ENCODE data around the gene OR52A1. TPM values are rescaled to one million over a fixed set of nuclear protein-coding genes. Genes with fewer than 3 reads are reported as not detected.
"Not testable (repeated sequence)": the region's sequence is repeated elsewhere in the genome, so short reads cannot be mapped to it uniquely, and the experiment has no call there.

The OR52A1 gene
- polyA plus RNA-seq (ENCODE audit: insufficient read length in 10 of 10) = under 1 TPM in 4 of 10 donors, not detected in 6; 0.03 to 0.05 (median 0.03) TPM
- long read RNA-seq, donor 1 = 0 reads
- long read RNA-seq, donor 2 = 0 reads
- long read RNA-seq, donor 3 = 0 reads
- long read RNA-seq, donor 4 = 0 reads
- long read RNA-seq, donor 5 = 0 reads
- long read RNA-seq, donor 6 = 0 reads
- long read RNA-seq, donor 7 = 0 reads
- long read RNA-seq, donor 8 = 0 reads
- long read RNA-seq, donor 9 = 0 reads

DNA sequence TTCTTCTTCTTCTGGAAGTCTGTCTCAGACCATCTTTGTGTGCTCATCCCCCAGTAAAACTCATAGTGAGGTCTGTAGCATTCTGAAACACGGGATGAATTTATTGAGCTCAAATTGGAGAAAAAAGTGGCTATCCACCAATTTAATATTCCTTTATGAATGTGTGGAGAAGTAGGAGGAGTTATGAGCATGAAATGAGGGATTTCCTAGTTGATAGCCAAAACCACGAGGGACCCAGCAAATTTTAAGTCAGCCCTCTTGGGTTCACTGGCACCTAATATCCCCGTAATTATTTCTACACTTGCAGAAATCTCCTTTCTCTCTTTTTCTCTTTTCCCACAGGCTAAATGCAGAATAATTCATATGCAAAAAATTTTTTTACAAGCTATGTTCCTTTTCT is at the start of gene OR52A1:
OR52A1 (minus strand) TSS at position 101 of the 400 bp plus-strand sequence. CDS start 2,388 bp downstream, outside the sequence.
- no peak for DNase-seq

DNA sequence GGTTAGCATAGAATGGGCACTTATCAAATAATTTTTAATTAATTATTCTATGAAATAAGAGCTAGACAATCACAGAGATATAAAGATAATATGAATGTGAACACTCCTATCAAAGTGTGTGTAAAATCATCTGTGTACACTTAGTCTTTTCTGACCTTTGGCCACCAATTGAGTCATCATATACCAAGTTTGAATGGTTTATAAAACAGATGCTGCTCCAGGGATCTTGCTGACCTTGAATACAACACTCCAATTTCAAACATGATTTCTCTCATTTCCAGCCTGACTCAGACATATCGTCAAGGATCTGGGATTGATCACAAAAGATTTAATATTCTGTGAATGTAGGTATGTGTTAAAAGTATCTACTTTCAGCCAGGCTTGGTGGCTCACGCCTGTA is 48.8 kb upstream of the OR52A1 start:
- no peak for DNase-seq

DNA sequence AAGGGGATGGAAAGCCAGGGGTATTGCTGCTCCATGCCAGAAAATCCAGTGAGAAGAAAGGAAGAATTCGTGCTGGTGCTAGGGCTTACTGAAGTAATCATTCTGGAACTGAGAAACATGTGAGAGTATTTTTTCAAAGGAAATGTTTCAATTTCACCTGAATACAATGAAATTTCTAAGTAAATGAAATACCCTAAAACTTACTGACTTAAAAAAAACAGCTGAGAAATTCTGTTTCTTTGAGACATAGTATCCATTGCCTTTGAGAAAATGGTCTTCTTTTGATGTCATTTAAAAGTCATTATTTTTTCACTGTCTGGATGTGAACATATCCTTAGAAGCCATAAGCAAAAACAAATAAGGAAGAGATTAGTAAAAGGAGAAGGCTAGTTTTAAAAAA is 46.0 kb upstream of the OR52A1 start, which contains the start of gene OR51V1:
OR51V1 (minus strand) TSS at position 101 of the 400 bp plus-strand sequence; CDS start at position 101, 0 bp downstream.
- no peak for DNase-seq

DNA sequence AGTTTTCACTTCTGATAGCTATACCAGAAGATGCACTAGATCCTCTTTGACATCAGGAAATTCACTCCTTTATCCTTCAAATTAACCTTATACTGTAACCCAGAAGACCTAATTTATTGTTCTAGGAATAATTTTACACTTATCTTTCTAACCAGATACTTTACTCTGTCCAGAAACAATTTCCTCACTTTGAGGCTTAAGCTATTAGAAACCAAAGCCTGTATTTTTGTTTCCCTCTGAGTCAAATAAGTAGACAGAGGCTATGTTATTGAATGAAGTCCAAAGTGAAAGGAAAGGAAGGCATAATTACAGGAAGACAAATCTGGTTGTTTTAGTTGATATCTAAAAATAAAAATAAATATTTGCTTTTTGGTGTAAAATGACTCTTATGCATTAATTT is 43.7 kb upstream of the OR52A1 start:
- DNase-seq = no peak

DNA sequence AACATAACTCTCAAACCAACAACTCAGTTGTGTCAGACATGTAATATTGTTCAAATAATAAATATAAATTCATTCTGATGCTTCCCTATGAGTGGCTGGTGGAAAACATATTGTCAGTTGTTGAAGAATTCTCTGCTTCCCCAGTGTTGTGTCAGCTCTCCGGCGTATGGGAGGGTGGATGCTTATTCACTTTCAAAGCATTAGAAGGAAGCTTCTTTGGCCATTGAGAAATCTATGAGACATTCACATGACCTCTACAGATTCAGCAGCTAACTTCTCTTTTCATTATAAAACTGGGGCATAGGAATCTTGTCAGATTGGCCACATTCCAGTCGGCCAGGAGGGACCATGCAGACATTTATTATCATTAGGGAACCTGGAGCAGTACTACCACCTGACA is 43.0 kb upstream of the OR52A1 start:
- DNase-seq = no peak

DNA sequence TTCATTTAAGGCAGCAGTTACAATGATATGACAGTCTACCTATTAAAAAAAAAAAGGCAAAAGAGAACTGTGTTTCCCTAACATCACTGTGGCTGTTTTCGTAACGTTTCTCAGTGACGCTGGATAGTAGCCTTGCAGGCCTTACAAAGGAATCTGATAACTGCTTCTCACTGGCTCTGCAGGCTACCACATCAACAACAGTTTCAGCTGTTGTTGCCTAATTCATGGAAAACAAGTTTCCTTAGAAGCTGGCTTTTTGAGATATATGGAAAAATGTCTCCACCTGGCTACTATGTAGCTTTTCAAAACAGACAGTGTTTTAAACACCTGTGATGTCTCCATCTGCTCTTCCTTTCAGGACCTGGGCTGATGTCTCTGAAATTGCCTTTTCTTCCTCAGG is 42.2 kb upstream of the OR52A1 start:
- DNase-seq = no peak

DNA sequence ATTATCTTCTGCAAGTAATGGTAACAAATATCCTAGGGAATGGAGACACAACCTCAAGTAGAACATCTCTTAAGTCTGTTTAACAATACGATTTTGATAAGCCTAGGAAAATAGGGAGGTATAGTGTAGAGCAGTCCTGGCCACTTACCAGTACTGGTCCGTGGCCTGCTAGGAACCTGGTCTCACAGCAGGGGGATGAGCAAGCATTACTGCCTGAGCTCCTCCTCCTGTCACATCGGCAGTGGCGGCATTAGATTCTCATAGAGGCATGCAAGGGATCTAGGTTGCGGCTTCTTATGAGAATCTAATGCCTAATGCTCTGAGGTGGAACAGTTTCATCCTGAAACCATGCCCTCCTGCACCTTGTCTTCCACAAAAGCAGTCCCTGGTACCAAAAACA is 41.5 kb upstream of the OR52A1 start:
- no peak for DNase-seq

DNA sequence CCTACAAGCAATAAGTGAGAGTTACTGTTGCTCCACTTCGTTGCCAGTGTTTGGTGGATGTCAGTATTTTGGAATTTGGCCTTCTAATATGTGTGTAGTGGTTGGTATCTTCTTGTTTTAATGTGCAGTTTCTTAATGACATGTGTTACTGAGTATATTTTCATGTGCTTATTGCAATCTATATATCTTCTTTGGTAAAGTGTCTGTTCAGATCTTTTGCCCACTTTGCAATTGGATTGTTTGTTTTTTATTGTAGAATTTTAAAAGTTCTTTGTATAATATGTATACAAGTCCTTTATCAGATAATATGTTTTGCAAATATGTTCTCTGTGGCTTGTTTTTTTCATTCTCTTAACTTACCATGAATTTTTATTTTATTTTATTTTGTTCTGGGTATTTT is 38.2 kb upstream of the OR52A1 start:
- DNase-seq = no peak

DNA sequence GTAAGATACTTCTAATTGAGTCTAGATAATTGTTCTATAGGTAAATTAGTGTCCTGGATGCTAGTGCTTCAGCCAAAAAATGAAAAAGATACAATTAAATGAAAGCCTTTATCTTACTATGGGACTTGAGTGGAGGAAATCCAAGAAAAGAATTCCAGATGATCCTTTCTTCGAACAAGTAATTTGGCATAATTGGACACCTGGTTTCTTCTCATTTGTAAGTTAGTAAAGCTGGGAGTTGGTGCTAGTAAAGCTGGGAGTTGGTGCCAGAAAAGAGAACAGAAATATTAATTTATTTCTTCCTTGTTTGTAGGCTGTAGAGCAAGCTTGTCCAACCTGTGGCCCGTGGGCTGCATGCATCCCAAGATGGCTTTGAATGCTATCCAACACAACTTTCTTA is 33.6 kb upstream of the OR52A1 start:
- no peak for DNase-seq

DNA sequence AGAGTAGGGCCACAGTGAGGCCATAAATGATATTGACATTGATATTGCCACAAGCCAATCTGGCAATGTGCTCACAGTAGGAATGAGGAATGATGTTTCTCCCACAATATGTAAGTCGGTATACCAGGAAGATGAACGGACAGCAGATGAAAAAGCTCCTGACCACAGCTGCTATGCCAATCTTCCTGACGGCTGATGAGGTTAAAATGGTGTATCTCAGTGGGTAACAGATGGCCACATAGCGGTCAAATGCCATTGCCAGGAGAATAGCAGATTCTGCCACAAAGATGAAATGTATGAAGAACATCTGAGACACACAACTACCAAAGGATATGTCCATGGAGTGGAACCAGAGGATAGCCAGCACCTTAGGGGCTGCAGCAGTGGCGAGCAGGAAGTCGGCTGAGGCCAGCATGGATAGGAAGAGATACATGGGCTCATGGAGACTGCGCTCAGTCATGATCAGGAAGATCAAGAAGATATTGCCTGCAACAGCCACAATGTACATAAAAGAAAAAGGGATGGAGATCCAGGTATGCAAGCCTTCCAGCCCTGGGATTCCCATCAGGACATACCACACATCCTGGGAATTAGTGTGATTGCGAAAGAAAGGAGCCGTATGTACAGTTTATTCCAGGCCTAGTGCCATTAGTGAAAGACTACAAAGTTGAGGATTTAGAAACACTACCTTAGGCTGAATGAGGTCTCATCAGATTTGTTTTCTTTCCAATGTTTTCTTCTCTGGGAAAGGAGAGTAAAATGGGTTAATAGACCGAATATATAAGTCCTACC is 23.7 kb upstream of the OR52A1 start:
- no peak for DNase-seq

DNA sequence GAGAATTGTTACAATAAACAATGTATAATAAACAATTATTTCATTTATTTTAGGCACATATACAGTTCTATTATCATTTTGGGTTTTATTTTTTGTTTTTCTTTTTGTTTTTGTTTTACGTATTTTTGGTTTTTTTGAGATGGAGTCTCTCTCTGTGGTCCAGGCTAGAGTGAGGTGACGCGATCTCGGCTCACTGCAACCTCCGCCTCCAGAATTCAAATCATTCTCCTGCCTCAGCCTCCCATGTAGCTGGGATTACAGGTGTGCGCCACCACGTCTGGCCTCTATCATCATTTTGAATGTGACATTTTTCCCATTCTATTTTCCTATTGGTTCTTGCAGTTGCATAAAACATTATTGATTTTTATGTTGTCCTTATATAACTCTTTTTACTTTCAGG is 20.4 kb upstream of the OR52A1 start:
- no peak for DNase-seq

DNA sequence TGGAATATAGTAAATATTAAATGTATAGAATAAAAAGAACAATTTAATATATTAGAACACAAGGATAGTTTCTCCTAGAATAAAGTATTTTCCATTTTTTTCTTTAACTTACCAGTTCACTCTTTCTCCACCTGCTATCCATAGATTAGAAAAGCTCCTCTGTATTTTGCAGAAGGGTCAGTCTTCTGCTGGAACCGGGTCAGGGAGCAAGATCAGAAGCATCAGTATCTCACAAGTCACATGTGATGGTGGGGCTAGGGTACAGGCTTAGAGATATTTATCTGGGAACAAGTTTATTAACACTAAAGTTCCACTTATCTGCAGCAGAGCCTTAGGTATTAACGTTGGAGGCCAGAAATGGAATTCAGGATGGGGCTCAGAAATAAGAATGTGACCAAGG is 17.3 kb upstream of the OR52A1 start:
- no peak for DNase-seq

DNA sequence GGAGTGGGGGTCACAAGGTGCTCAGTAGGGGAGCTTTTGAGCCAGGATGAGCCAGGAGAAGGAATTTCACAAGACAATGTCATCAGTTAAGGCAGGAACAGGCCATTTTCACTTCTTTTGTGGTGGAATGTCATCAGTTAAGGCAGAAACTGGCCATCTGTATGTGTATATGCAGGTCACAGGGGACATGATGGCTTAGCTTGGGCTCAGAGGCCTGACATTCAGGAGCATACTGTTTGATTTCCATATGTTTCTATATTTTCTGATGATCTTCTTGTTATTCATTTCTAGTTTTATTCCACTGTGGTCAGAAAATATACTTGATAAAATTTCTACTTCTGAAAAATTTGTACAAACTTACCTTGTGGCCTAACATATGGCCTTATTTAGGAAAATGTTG is 11.3 kb upstream of the OR52A1 start:
- DNase-seq = not testable (repeated sequence)

DNA sequence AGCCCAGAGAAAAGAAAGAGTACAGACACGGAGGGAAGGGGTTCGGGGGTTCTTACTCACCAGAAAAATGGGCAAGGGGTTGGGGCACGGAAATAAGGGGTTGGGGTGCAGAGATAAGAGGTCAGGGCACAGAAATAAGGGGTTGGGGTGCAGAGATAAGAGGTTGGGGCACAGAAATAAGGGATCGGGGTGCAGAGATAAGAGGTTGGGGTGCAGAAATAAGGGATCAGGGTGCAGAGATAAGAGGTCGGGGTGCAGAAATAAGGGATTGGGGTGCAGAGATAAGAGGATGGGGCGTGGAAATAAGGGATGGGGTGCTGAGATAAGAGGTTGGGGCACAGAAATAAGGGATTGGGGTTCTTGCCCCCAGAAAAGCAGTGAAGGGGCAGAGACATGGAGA is 10.2 kb upstream of the OR52A1 start:
- DNase-seq = not testable (repeated sequence)

DNA sequence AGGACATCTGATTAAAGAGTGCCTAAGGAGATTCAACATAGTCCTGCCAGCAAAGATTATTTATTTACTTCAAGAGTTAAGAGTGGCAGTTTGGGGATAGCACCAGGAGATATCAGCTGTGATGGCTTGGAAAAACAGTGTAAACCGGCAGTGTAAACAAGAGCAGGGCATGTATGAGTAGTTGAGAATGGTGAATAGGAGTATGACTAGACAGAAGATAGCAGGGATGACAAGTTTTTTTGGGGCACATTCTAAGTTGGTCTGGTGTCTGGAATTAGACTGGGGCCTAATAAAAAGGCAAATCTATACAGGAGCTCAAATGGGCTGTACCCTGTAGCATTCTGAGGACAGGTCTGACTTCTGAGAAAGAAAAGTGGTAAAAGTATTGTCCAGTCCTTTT is 6.5 kb upstream of the OR52A1 start:
- not testable (repeated sequence) for DNase-seq

DNA sequence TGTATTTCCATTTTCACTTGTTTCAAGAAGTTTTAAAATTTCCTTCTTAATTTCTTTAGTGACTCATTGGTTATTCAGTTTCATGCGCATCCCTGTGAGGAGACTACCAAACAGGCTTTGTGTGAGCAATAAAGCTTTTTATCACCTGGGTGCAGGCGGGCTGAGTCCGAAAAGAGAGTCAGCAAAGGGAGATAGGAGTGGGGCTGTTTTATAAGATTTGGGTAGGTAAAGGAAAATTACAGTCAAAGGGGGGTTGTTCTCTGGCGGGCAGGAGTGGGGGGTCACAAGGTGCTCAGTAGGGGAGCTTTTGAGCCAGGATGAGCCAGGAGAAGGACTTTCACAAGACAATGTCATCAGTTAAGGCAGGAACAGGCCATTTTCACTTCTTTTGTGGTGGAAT is 5.7 kb upstream of the OR52A1 start:
- DNase-seq = not testable (repeated sequence)

DNA sequence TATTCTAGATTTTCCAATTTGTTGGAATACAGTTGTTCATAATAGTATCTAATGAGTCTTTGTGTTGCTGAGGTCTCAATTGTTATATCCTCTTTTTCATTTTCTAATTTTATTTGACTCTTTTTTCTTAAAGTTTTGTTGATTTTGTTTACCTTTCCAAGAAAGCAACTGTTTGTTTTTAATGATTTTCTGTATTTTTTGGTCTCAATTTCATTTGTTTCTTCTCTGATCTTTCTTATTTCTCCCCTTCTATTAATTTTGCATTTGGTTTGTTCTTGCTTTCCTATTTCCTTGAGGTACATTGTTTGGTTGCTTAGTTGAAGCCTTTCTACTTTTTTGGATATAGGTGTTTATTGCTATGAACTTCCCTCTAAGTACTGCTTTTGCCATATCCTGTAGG is 5.2 kb upstream of the OR52A1 start:
- no peak for DNase-seq

DNA sequence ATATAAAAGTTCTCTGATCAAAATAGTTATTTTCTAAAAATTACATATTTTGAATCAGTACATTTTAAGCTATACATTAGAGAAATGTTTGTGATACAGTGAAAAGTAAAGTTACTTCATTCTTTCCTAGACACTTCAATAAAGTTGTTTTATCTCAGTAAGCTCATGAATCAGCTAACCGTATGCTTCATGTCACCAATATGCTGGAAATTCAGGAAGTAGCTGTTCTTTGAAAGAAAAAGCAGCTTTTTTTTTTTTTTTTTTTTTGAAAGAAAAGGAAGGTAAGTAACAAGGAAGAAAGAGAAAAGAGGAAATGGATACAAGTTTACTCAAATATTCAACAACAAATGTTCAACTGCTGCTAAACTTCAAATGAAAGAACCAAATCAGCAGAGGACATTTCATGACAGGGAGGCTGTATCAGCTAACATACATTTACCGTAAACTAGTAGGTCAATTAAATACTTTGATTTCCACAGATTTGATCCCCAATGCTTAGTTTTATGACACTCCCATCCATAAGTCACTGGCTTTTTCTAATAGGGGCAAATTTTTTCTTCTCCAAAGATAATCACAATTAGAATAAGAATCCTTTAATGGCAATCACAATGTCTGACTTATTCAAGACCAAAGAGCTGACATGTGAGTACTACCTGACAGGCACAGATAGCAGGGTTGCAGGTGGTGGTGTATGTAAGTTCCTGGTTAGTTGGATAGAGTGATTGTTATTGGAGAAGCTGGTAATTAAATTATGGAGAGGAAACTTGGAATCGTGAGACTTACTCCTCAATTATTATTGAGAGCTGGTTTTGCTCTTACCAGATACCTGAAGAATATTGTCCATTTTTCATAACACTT is 754 bp downstream of the OR52A1 start:
- no peak for DNase-seq

DNA sequence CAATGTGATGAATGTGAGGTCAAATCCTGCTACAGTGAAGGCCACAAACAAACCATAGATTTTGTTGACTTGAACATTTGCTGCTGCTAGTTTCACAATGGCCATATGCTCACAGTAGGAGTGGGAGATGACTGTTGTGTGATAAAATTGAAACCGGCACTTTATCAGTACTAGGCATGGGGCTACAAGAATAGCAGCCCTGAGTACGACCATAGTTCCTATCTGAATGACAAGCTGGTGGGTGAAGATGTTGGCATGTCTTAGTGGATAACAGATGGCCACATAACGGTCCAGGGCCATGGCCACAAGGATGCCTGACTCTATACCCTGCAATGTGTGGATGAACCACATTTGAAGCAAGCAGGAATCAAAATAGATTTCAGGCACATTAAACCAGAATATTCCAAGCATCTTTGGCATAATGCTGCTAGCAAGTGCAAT is 2.8 kb downstream of the OR52A1 start:
- DNase-seq = no peak

DNA sequence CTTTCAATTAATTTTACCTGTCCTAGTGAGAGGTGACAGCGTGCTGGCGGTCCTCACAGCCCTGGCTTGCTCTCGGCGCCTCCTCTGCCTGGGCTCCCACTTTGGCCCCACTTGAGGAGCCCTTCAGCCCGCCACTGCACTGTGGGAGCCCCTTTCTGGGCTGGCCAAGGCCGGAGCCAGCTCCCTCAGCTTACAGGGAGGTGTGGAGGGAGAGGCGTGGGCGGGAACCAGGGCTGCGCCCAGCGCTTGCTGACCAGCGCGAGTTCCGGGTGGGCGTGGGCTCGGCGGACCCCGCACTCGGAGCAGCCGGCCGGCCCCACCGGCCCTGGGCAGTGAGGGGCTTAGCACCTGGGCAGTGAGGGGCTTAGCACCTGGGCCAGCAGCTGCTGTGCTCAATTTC is 10.4 kb downstream of the OR52A1 start:
- DNase-seq = not testable (repeated sequence)

DNA sequence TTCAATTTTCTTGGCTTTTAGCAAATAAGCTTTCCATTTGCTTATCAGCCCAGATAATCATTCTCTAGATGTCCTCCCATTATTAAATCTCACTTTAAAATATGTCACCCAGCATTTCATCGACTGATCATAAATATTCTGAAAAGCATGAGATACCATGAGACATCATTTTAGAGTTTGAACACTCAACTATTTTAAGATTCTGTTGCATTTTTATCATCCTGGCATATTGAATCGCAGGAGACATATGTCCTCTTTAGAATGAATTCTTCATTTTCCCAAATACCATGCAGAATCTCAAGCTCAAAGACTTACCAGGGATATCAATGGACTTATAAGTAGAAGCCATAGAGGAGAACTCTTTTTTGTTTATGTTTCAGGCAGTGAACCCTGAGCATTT is 16.6 kb downstream of the OR52A1 start, which contains the start of gene OR52A5:
OR52A5 (minus strand) TSS at position 361 of the 400 bp plus-strand sequence. CDS start 5,714 bp downstream, outside the sequence.
- no peak for DNase-seq

DNA sequence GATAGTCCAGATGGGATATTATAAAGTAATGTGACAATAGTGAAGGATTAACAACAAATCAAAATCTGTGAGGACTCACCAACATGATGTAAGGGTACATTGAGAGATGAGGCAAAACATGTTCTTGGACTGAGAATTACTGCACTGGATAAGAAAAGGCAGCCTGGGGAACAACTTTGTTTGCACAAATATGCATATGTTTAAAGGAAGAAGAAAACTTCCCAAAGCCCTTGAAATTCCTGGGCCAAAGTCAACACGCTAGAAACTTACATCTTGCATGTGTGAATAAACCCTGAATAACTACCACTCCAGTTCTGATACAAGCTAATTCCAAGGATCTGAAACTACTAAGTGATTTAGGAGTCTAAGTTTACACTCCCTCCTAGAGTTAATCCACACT is 17.5 kb downstream of the OR52A1 start:
- no peak for DNase-seq
